HEK293 (cell line): ENCODE measurements around the gene MT1B.

Experiments used
- CTCF ChIA-PET: fragments of 350-600 bp; formaldehyde crosslinking; extraction: SDS; loops from one replicate; lab custom pipeline; 2021; ENCODE audit warnings: antibody characterized with exemption; lab: Yijun Ruan, JAX
- POLR2A ChIA-PET: fragments of 300-600 bp; formaldehyde crosslinking; extraction: SDS; loops from one replicate; lab custom pipeline; 2020; ENCODE audit warnings: antibody characterized with exemption, inconsistent platforms; lab: Yijun Ruan, JAX
- H3K27ac ChIP-seq: fragments of 200-500 bp; sonication (Bioruptor generic); 2 replicates; pipeline ENCODE4 v1.5.1; 2014; ENCODE audit warnings: low read depth, low read length, control low read depth, inconsistent platforms; ENCODE audit errors: extremely low read depth
- H3K36me3 ChIP-seq, 2 experiments: fragments of 200-500 bp in 1 of 2; sonication (Bioruptor generic) in 1 of 2; 1 replicate in 1 of 2; 2 replicates in 1 of 2; pipeline ENCODE4 v1.5.1; 2014 to 2017; ENCODE audit warnings: inconsistent platforms in 2 of 2, low read length in 2 of 2; ENCODE audit not compliant: control insufficient read depth in 2 of 2, insufficient read depth in 1 of 2
- H3K4me1 ChIP-seq: fragments of 200-500 bp; sonication (Bioruptor generic); 2 replicates; pipeline ENCODE4 v1.5.1; 2014; ENCODE audit warnings: mild to moderate bottlenecking, low read length, inconsistent platforms; ENCODE audit not compliant: control insufficient read depth, insufficient read depth
- H3K4me3 ChIP-seq: 2 replicates; pipeline ENCODE4 v1.5.1; 2011; ENCODE audit warnings: low read depth, mild to moderate bottlenecking, control low read depth, low read length, moderate library complexity
- H3K9me3 ChIP-seq: fragments of 200-500 bp; sonication (Bioruptor generic); 2 replicates; pipeline ENCODE4 v1.5.1; 2014; ENCODE audit warnings: low read depth, low read length, inconsistent platforms; ENCODE audit not compliant: control insufficient read depth, insufficient read depth
- HOXD13 ChIP-seq: sonication (generic); formaldehyde crosslinking; IDR thresholded peaks from 2 replicates; pipeline ENCODE4 v1.8.0; 2022; ENCODE audit warnings: missing genetic modification reagents, borderline replicate concordance
- MEIS1 ChIP-seq: sonication (generic); formaldehyde crosslinking; IDR thresholded peaks from 2 replicates; pipeline ENCODE4 v1.8.1; 2022; ENCODE audit warnings: missing genetic modification reagents, mild to moderate bottlenecking, borderline replicate concordance
- PBX3 ChIP-seq: sonication (generic); formaldehyde crosslinking; IDR thresholded peaks from 2 replicates; pipeline ENCODE4 v1.8.1; 2022; ENCODE audit warnings: mild to moderate bottlenecking, moderate library complexity, missing genetic modification reagents
- PRDM10 ChIP-seq: fragments of 450-650 bp; formaldehyde crosslinking; IDR thresholded peaks from 2 replicates; pipeline ENCODE4 v1.5.1; 2016; ENCODE audit warnings: missing biosample characterization, missing genetic modification characterization
- PRDM2 ChIP-seq: fragments of 450-650 bp; formaldehyde crosslinking; IDR thresholded peaks from 2 replicates; pipeline ENCODE4 v1.5.1; 2016; ENCODE audit warnings: missing biosample characterization, missing genetic modification characterization, borderline replicate concordance
- SETDB1 ChIP-seq: IDR thresholded peaks from one replicate; pipeline ENCODE4 v1.6.1; 2017; ENCODE audit warnings: mild to moderate bottlenecking, low read length, moderate library complexity, mixed read lengths; ENCODE audit not compliant: insufficient read length
- SP3 ChIP-seq: fragments of 450-650 bp; formaldehyde crosslinking; IDR thresholded peaks from 2 replicates; pipeline ENCODE4 v1.5.1; 2016; ENCODE audit warnings: missing biosample characterization, missing genetic modification characterization
- TSHZ1 ChIP-seq: fragments of 450-650 bp; formaldehyde crosslinking; IDR thresholded peaks from 2 replicates; pipeline ENCODE4 v1.5.1; 2016; ENCODE audit warnings: missing biosample characterization, missing genetic modification characterization, borderline replicate concordance
- YY1 ChIP-seq: fragments of 450-650 bp; formaldehyde crosslinking; IDR thresholded peaks from 2 replicates; pipeline ENCODE4 v1.5.1; 2018; ENCODE audit warnings: missing biosample characterization, missing genetic modification characterization
- ZFP37 ChIP-seq: fragments of 450-650 bp; formaldehyde crosslinking; IDR thresholded peaks from 2 replicates; pipeline ENCODE4 v1.5.1; 2016; ENCODE audit warnings: missing biosample characterization, missing genetic modification characterization
- ZFP41 ChIP-seq: fragments of 450-650 bp; formaldehyde crosslinking; IDR thresholded peaks from 2 replicates; pipeline ENCODE4 v1.5.1; 2016; ENCODE audit warnings: missing biosample characterization, missing genetic modification characterization, borderline replicate concordance
- ZNF10 ChIP-seq: fragments of 450-650 bp; formaldehyde crosslinking; IDR thresholded peaks from 2 replicates; pipeline ENCODE4 v1.5.1; 2017; ENCODE audit warnings: missing biosample characterization, missing genetic modification characterization
- ZNF169 ChIP-seq: fragments of 450-650 bp; formaldehyde crosslinking; IDR thresholded peaks from 2 replicates; pipeline ENCODE4 v1.5.1; 2016; ENCODE audit warnings: missing biosample characterization, missing genetic modification characterization
- ZNF292 ChIP-seq: fragments of 450-650 bp; formaldehyde crosslinking; IDR thresholded peaks from 2 replicates; pipeline ENCODE4 v1.5.1; 2016; ENCODE audit warnings: low read depth, missing biosample characterization, missing genetic modification characterization, borderline replicate concordance
- ZNF302 ChIP-seq: fragments of 450-650 bp; formaldehyde crosslinking; IDR thresholded peaks from 2 replicates; pipeline ENCODE4 v1.5.1; 2016; ENCODE audit warnings: missing biosample characterization, missing genetic modification characterization, low read depth
- ZNF311 ChIP-seq: fragments of 450-650 bp; formaldehyde crosslinking; IDR thresholded peaks from 2 replicates; pipeline ENCODE4 v1.5.1; 2017; ENCODE audit warnings: missing biosample characterization, missing genetic modification characterization, borderline replicate concordance
- ZNF324 ChIP-seq: fragments of 450-650 bp; formaldehyde crosslinking; IDR thresholded peaks from 2 replicates; pipeline ENCODE4 v1.5.1; 2016; ENCODE audit warnings: missing biosample characterization, missing genetic modification characterization
- TF ChIP-seq, protein P1 (sequence below): fragments of 450-650 bp; formaldehyde crosslinking; IDR thresholded peaks from 2 replicates; pipeline ENCODE4 v1.5.1; 2016; ENCODE audit warnings: missing biosample characterization, missing genetic modification characterization
- TF ChIP-seq, protein P2 (sequence below): fragments of 450-650 bp; formaldehyde crosslinking; IDR thresholded peaks from 2 replicates; pipeline ENCODE4 v1.5.1; 2017; ENCODE audit warnings: missing biosample characterization, missing genetic modification characterization

MT1B gene

DNA sequence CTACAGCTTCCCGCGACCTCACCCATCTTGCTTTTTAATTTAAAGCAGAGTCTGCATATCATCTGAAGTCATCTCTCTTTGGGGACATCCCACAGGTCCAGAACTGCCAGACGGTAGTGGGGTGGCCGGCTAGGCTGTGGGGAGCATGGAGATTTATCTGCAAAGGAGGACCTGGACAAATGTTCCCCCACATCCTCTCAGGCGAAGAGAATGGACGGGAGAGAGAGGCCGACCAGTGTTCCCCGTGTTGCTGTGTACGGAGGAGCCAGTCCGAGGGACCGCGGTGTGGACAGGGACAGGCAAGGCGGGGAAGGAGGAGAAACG is 19.9 kb upstream of the MT1B start (continued):
- TF ChIP-seq PRDM2 (no peak), HOXD13 (CRISPR knock-in tag) (no peak), ZNF302 (tag by site-specific recombination) (no peak), ZNF324 (no peak), ZNF169 (no peak), ZFP41 (tag by site-specific recombination) (no peak), PRDM10 (tag by site-specific recombination) (no peak)
- TF ChIP-seq, protein P1, sequence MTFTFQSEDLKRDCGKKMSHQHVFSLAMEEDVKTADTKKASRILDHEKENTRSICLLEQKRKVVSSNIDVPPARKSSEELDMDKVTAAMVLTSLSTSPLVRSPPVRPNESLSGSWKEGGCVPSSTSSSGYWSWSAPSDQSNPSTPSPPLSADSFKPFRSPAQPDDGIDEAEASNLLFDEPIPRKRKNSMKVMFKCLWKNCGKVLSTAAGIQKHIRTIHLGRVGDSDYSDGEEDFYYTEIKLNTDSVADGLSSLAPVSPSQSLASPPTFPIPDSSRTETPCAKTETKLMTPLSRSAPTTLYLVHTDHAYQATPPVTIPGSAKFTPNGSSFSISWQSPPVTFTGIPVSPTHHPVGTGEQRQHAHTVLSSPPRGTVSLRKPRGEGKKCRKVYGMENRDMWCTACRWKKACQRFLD (tag by site-specific recombination), result no peak
- TF ChIP-seq, all 188 proteins: peak for 0

GRCh38 chr16:56632156-56632847 is 19.4 kb upstream of the MT1B start, which contains the start of gene MT1M:
Gene MT1M, plus strand, starts transcription at chr16:56632659. Its CDS starts 73 bp downstream, at chr16:56632732.
- no peaks in the 10 kb centered on the region for H3K36me3 ChIP-seq
- no peaks in the 10 kb centered on the region; the same call in 1 of the 2 replicates for H3K4me1 ChIP-seq
- CTCF ChIA-PET, result no interaction called here
- no peak within 1 kb of the TSS for H3K4me3 ChIP-seq
- no peak within 1 kb of the TSS for H3K27ac ChIP-seq
- POLR2A ChIA-PET, result no interaction called here
- no peaks in the 10 kb centered on the region for H3K9me3 ChIP-seq
- TF ChIP-seq ZFP37 (tag by site-specific recombination), result no peak
- TF ChIP-seq SP3, result no peak
- TF ChIP-seq ZNF292, result no peak
- TF ChIP-seq, protein P2, sequence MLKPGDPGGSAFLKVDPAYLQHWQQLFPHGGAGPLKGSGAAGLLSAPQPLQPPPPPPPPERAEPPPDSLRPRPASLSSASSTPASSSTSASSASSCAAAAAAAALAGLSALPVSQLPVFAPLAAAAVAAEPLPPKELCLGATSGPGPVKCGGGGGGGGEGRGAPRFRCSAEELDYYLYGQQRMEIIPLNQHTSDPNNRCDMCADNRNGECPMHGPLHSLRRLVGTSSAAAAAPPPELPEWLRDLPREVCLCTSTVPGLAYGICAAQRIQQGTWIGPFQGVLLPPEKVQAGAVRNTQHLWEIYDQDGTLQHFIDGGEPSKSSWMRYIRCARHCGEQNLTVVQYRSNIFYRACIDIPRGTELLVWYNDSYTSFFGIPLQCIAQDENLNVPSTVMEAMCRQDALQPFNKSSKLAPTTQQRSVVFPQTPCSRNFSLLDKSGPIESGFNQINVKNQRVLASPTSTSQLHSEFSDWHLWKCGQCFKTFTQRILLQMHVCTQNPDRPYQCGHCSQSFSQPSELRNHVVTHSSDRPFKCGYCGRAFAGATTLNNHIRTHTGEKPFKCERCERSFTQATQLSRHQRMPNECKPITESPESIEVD (tag by site-specific recombination), result no peak
- TF ChIP-seq ZNF311 (tag by site-specific recombination), result no peak
- no peak for TF ChIP-seq MEIS1 (CRISPR knock-in tag)
- no peak for TF ChIP-seq SETDB1
- no peak for TF ChIP-seq ZNF10
- no peak for TF ChIP-seq PBX3 (CRISPR knock-in tag)
- no peak for TF ChIP-seq TSHZ1 (tag by site-specific recombination)
- no peak for TF ChIP-seq YY1
